ENCODE measurements around the gene FAM131B. TPM values are rescaled to one million over a fixed set of nuclear protein-coding genes. Genes with fewer than 3 reads are reported as not detected.

FAM131B gene
- total and polyA plus RNA-seq, 4 donors = 0.18 to 1.1 (median 0.54) TPM

DNA sequence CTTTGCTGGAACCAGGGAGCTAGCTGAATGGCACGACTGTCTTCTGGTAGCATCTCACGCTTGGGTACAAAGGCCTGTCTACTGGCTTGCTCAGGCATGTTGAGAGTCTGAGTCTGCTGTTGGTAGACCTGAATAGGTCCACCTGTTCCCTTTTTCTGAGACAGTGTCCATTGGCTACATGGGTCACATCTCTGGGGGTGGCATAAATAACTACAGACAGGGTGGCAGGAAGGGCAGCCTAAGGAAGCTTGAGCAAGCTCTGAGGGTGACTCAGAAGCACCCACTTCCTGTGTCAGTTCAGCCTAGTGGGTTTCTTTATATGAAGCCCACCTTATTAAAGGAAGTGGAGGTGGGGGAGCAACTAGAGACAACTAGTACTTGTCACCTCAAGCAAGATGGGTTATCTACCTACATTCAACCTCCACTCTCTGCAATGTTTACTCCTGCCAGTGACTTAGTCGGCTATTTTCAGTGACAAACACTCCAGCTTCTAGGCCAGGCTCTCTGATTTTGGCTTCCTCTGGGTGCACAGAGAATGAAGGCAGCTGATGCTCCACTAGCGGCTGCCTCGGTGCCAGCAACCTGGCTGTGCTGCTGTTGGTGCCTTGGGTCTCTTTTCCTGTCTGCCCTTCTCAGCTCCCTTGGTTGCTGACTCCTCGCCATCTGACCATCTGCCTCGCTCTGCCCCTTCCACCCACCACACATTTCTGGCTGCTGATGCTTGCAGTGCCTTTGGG, 13.0 kb upstream of the FAM131B start:
- no peak for DNase-seq
- Histone ChIP-seq H3K4me3 (no peak overlapping the region), H3K36me3 (ENCODE audit: control insufficient read depth in 4 of 4, insufficient read depth in 4 of 4, low read length in 4 of 4) (peaks cover 0 to 2% (median 0%) of the 10 kb centered on the region in 4 donors), H3K9ac (ENCODE audit: insufficient read depth in 1 of 2, low read length in 2 of 2) (no peak overlapping the region), H3K4me1 (ENCODE audit: control insufficient read depth in 5 of 5, insufficient read depth in 5 of 5, low read length in 5 of 5) (peaks cover 0 to 17% (median 8%) of the 10 kb centered on the region in 5 donors), H3K27ac (ENCODE audit: low read depth in 1 of 2, low read length in 1 of 2) (peak overlapping the region in 1 of 2 donors; percentile 68), H3K9me3 (ENCODE audit: control insufficient read depth in 4 of 4, insufficient read depth in 3 of 4, low read length in 3 of 4) (no peaks in the 10 kb centered on the region), H3K27me3 (ENCODE audit: control insufficient read depth in 3 of 3, insufficient read depth in 3 of 3, low read length in 2 of 3) (no peaks in the 10 kb centered on the region)
- ATAC-seq (ENCODE audit: insufficient read depth, low FRiP score) = no peak
- TF ChIP-seq, protein P1, sequence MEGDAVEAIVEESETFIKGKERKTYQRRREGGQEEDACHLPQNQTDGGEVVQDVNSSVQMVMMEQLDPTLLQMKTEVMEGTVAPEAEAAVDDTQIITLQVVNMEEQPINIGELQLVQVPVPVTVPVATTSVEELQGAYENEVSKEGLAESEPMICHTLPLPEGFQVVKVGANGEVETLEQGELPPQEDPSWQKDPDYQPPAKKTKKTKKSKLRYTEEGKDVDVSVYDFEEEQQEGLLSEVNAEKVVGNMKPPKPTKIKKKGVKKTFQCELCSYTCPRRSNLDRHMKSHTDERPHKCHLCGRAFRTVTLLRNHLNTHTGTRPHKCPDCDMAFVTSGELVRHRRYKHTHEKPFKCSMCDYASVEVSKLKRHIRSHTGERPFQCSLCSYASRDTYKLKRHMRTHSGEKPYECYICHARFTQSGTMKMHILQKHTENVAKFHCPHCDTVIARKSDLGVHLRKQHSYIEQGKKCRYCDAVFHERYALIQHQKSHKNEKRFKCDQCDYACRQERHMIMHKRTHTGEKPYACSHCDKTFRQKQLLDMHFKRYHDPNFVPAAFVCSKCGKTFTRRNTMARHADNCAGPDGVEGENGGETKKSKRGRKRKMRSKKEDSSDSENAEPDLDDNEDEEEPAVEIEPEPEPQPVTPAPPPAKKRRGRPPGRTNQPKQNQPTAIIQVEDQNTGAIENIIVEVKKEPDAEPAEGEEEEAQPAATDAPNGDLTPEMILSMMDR (IDR thresholded peaks at IDR 0.05; ENCODE audit: control extremely low read depth, extremely low read depth) = no peak
- 38 to 62% methylated on average over 7 of the region's 7 CpGs for WGBS, 2 donors

DNA sequence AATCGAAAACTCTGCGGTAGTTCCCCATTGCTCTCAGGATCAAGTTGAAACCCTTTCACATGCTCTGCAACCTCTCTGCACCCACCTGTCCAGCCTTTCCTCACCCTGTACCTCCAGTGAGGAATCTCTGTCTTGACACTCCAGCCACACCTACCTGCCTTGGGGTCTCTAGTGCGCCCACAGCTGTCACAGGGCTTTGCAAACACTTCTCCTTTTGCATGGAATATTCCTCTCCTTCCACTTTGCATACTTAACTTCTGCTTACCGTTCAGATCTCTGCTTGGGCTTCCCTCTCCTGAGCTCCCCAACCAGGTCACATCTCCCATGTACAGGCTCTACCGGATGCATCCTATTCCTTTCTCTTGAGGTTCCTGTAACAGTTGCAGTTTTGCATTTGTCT, 12.0 kb upstream of the FAM131B start:
- Histone ChIP-seq H3K36me3 (ENCODE audit: control insufficient read depth in 4 of 4, insufficient read depth in 4 of 4, low read length in 4 of 4) (peaks cover 0 to 2% (median 0%) of the 10 kb centered on the region in 4 donors), H3K9me3 (ENCODE audit: control insufficient read depth in 4 of 4, insufficient read depth in 3 of 4, low read length in 3 of 4) (no peaks in the 10 kb centered on the region), H3K4me1 (ENCODE audit: control insufficient read depth in 5 of 5, insufficient read depth in 5 of 5, low read length in 5 of 5) (peaks cover 0 to 11% (median 6%) of the 10 kb centered on the region in 5 donors), H3K27me3 (ENCODE audit: control insufficient read depth in 3 of 3, insufficient read depth in 3 of 3, low read length in 2 of 3) (no peaks in the 10 kb centered on the region), H3K4me3 (no peak overlapping the region), H3K9ac (ENCODE audit: insufficient read depth in 1 of 2, low read length in 2 of 2) (no peak overlapping the region), H3K27ac (ENCODE audit: low read depth in 1 of 2, low read length in 1 of 2) (no peak overlapping the region)
- TF ChIP-seq, protein P1 (IDR thresholded peaks at IDR 0.05; ENCODE audit: control extremely low read depth, extremely low read depth) = no peak
- no peak for ATAC-seq (ENCODE audit: insufficient read depth, low FRiP score)
- WGBS, 2 donors = 52 to 62% methylated on average over 5 of the region's 5 CpGs
- DNase-seq = no peak

DNA sequence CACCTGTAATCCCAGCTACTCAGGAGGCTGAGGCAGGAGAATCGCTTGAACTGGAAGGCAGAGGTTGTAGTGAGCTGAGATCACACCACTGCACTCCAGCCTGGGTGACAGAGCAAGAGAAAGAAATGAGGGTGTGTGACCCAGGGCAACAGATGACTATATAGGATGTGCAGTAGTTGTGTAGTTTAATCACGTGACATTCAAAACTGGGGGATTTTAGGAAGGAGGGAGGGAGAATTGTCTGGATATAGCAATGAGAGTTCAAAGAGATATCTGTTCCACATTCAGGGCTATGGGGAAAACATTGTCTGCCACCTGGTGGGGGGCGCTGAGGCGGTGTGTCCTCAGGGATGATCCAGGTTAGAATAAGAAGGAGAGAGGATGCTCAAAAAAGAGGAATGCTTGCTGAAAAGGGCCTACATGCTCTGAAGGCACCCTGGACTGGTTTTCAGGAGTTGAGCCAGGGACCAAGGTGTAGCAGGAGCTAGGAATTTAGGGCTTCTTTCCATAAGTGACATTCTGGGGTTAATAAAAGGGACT, 10.8 kb upstream of the FAM131B start:
- TF ChIP-seq, protein P1 (IDR thresholded peaks at IDR 0.05; ENCODE audit: control extremely low read depth, extremely low read depth) = no peak
- Histone ChIP-seq H3K9ac (ENCODE audit: insufficient read depth in 1 of 2, low read length in 2 of 2) (no peak overlapping the region), H3K27me3 (ENCODE audit: control insufficient read depth in 3 of 3, insufficient read depth in 3 of 3, low read length in 2 of 3) (no peaks in the 10 kb centered on the region), H3K4me1 (ENCODE audit: control insufficient read depth in 5 of 5, insufficient read depth in 5 of 5, low read length in 5 of 5) (peaks cover 0 to 4% (median 0%) of the 10 kb centered on the region in 5 donors), H3K36me3 (ENCODE audit: control insufficient read depth in 4 of 4, insufficient read depth in 4 of 4, low read length in 4 of 4) (peaks cover 0 to 2% (median 0%) of the 10 kb centered on the region in 4 donors), H3K9me3 (ENCODE audit: control insufficient read depth in 4 of 4, insufficient read depth in 3 of 4, low read length in 3 of 4) (no peaks in the 10 kb centered on the region), H3K4me3 (no peak overlapping the region), H3K27ac (ENCODE audit: low read depth in 1 of 2, low read length in 1 of 2) (no peak overlapping the region)
- WGBS, 2 donors = 88 to 90% methylated on average over 4 of the region's 4 CpGs
- DNase-seq (no peak), ATAC-seq (ENCODE audit: insufficient read depth, low FRiP score) (no peak)

Measured in lung (tissue), 12 donors.